ENCODE data around the gene DUS1L. TPM values are rescaled to one million over a fixed set of nuclear protein-coding genes. Genes with fewer than 3 reads are reported as not detected.

The DUS1L gene
- total RNA-seq, 1 experiment from 2014 or later = 129 TPM

- no peaks in the 10 kb centered on the region for H3K36me3 ChIP-seq (ENCODE audit: control insufficient read depth, insufficient read depth, low read length)
- intact Hi-C loops (cut with micrococcal nuclease; ENCODE audit: unreplicated experiment) = no loop called here
- DNase-seq = no peak
- no TSS peak for BruUV-seq (replicated peaks)
- H3K4me3 ChIP-seq (ENCODE audit: low read depth, low read length) = no peak overlapping the region
- ChIA-PET POLR2A (no interaction called here), CTCF (interaction anchor here (0.6 to 0.7 kb wide), 2 partner anchors 19 to 143 kb away, joined by 3 to 8 read pairs; no protein-coding TSS in a partner anchor)
- Mint-ChIP-seq H3K4me1 (ENCODE audit: low read depth, unreplicated experiment) (no peaks in the 10 kb centered on the region), H3K27ac (ENCODE audit: unreplicated experiment) (no peak overlapping the region), H3K36me3 (ENCODE audit: insufficient read depth, unreplicated experiment) (peaks cover 20% of the 10 kb centered on the region), H3K4me3 (ENCODE audit: unreplicated experiment) (no peak overlapping the region), H3K9me3 (ENCODE audit: unreplicated experiment) (no peaks in the 10 kb centered on the region), H3K27me3 (ENCODE audit: insufficient read depth, unreplicated experiment) (no peaks in the 10 kb centered on the region)
- H3K9me3 ChIP-seq = no peaks in the 10 kb centered on the region
- no peaks in the 10 kb centered on the region for H3K27me3 ChIP-seq (replicated peaks; ENCODE audit: control insufficient read depth, insufficient read depth, low read length)
- H3K4me1 ChIP-seq = 0 out of 2 replicates have a peak, but pooled peaks cover 4% of the 10 kb centered on the region
- no peak for TF ChIP-seq CTCF (IDR thresholded peaks at IDR 0.05; ENCODE audit: insufficient read depth in 1 of 2, low read depth in 1 of 2, low read length in 1 of 2, severe bottlenecking in 1 of 2, unreplicated experiment in 1 of 2)
Observed at GRCh38 chr17:82010575-82011525, 54.8 kb downstream of the DUS1L start.

- no peak overlapping the region for H3K4me3 ChIP-seq (ENCODE audit: low read depth, low read length)
- intact Hi-C loops (cut with micrococcal nuclease; ENCODE audit: unreplicated experiment) = no loop called here
- Mint-ChIP-seq H3K27me3 (ENCODE audit: insufficient read depth, unreplicated experiment) (no peaks in the 10 kb centered on the region), H3K4me1 (ENCODE audit: low read depth, unreplicated experiment) (no peaks in the 10 kb centered on the region), H3K27ac (ENCODE audit: unreplicated experiment) (no peak overlapping the region), H3K9me3 (ENCODE audit: unreplicated experiment) (no peaks in the 10 kb centered on the region), H3K36me3 (ENCODE audit: insufficient read depth, unreplicated experiment) (peaks cover 17% of the 10 kb centered on the region), H3K4me3 (ENCODE audit: unreplicated experiment) (no peak overlapping the region)
- no peak for DNase-seq
- ChIA-PET POLR2A (no interaction called here), CTCF (no interaction called here)
- no peaks in the 10 kb centered on the region for H3K36me3 ChIP-seq (ENCODE audit: control insufficient read depth, insufficient read depth, low read length)
- TF ChIP-seq CTCF (IDR thresholded peaks at IDR 0.05; ENCODE audit: insufficient read depth in 1 of 2, low read depth in 1 of 2, low read length in 1 of 2, severe bottlenecking in 1 of 2, unreplicated experiment in 1 of 2) = no peak
- H3K9me3 ChIP-seq = no peaks in the 10 kb centered on the region
- H3K4me1 ChIP-seq = peaks cover 4% of the 10 kb centered on the region; the same call in 1 of the 2 replicates
- H3K27me3 ChIP-seq (replicated peaks; ENCODE audit: control insufficient read depth, insufficient read depth, low read length) = no peaks in the 10 kb centered on the region
- BruUV-seq (replicated peaks) = no TSS peak
Observed at GRCh38 chr17:82009413-82009812, 56.2 kb downstream of the DUS1L start.

- Histone ChIP-seq H3K36me3 (ENCODE audit: control insufficient read depth, insufficient read depth, low read length) (no peaks in the 10 kb centered on the region), H3K4me1 (peaks cover 8% of the 10 kb centered on the region; the same call in 1 of the 2 replicates), H3K4me3 (ENCODE audit: low read depth, low read length) (no peak overlapping the region), H3K9me3 (no peaks in the 10 kb centered on the region), H3K27me3 (replicated peaks; ENCODE audit: control insufficient read depth, insufficient read depth, low read length) (no peaks in the 10 kb centered on the region)
- H3K27me3 Mint-ChIP-seq (ENCODE audit: insufficient read depth, unreplicated experiment) = no peaks in the 10 kb centered on the region
- POLR2A ChIA-PET = no interaction called here
- no peaks in the 10 kb centered on the region for H3K4me1 Mint-ChIP-seq (ENCODE audit: low read depth, unreplicated experiment)
- H3K27ac Mint-ChIP-seq (ENCODE audit: unreplicated experiment) = no peak overlapping the region
- TF ChIP-seq CTCF (IDR thresholded peaks at IDR 0.05; ENCODE audit: insufficient read depth in 1 of 2, low read depth in 1 of 2, low read length in 1 of 2, severe bottlenecking in 1 of 2, unreplicated experiment in 1 of 2) = no peak
- no peak for DNase-seq
- H3K36me3 Mint-ChIP-seq (ENCODE audit: insufficient read depth, unreplicated experiment) = peaks cover 15% of the 10 kb centered on the region
- CTCF ChIA-PET = no interaction called here
- no peaks in the 10 kb centered on the region for H3K9me3 Mint-ChIP-seq (ENCODE audit: unreplicated experiment)
- BruUV-seq (replicated peaks) = no TSS peak
- H3K4me3 Mint-ChIP-seq (ENCODE audit: unreplicated experiment) = no peak overlapping the region
- intact Hi-C loops (cut with micrococcal nuclease; ENCODE audit: unreplicated experiment) = no loop called here
Observed at GRCh38 chr17:82008941-82009405, 56.6 kb downstream of the DUS1L start.
